Measurements from ENCODE around the gene CD84. TPM values are rescaled to one million over a fixed set of nuclear protein-coding genes. Genes with fewer than 3 reads are reported as not detected.

CD84 gene
- total RNA-seq, 2 experiments from 2014 or later = 22.2 to 23.4 TPM

- Histone ChIP-seq H3K9me2 (ENCODE audit: insufficient read depth, low read length) (no peaks in the 10 kb centered on the region), H4K20me1 (ENCODE audit: insufficient read depth, low read length) (no peaks in the 10 kb centered on the region), H3K4me2 (ENCODE audit: low read length) (peak overlapping the region; percentile 48), H3K79me2 (ENCODE audit: insufficient read depth, low read depth, low read length) (no peaks in the 10 kb centered on the region), H3K27ac (ENCODE audit: low read depth, low read length, poor library complexity, severe bottlenecking) (peak overlapping the region; percentile 55), H2AFZ (ENCODE audit: low read length) (peak overlapping the region; percentile 66), H3K36me3 (ENCODE audit: insufficient read depth, low read length) (peaks cover 7% of the 10 kb centered on the region; the same call in 1 of the 2 replicates), H3K4me3 (ENCODE audit: low read depth, low read length, poor library complexity, severe bottlenecking) (no peak overlapping the region), H3K4me1 (ENCODE audit: insufficient read depth, low read length, poor library complexity, severe bottlenecking) (peaks cover 60% of the 10 kb centered on the region), H3K9me3 (ENCODE audit: low read length) (peaks cover 27% of the 10 kb centered on the region; the same call in 1 of the 2 replicates)
- BruUV-seq (replicated peaks) = no TSS peak
- TF ChIP-seq, protein P1, sequence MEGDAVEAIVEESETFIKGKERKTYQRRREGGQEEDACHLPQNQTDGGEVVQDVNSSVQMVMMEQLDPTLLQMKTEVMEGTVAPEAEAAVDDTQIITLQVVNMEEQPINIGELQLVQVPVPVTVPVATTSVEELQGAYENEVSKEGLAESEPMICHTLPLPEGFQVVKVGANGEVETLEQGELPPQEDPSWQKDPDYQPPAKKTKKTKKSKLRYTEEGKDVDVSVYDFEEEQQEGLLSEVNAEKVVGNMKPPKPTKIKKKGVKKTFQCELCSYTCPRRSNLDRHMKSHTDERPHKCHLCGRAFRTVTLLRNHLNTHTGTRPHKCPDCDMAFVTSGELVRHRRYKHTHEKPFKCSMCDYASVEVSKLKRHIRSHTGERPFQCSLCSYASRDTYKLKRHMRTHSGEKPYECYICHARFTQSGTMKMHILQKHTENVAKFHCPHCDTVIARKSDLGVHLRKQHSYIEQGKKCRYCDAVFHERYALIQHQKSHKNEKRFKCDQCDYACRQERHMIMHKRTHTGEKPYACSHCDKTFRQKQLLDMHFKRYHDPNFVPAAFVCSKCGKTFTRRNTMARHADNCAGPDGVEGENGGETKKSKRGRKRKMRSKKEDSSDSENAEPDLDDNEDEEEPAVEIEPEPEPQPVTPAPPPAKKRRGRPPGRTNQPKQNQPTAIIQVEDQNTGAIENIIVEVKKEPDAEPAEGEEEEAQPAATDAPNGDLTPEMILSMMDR (conservative IDR thresholded peaks at IDR 0.05; ENCODE audit: low read length) = peak; percentile 98
- no peak for TF ChIP-seq EZH2phosphoT487 (IDR thresholded peaks at IDR 0.05; ENCODE audit: borderline replicate concordance, low read depth, low read length)
- CTCF ChIA-PET (ENCODE audit: unreplicated experiment) = interaction anchor here (0.5 to 2.7 kb wide), 8 partner anchors 12 to 499 kb away, joined by 3 to 9 read pairs (median 4); no protein-coding TSS in a partner anchor
- intact Hi-C loops (cut with micrococcal nuclease; ENCODE audit: unreplicated experiment) = loop anchor here (1.0 to 5.0 kb wide), 7 partner anchors 57 to 405 kb away; partner anchors contain the start of genes COPA and NCSTN
- peak; percentile 93 for DNase-seq (ENCODE audit: low spot score)
- POLR2A ChIA-PET = interaction anchor here (0.5 to 1.5 kb wide), 5 partner anchors 15 to 177 kb away, joined by 3 to 6 read pairs (median 3); partner anchors contain the start of gene SLAMF6
These were observed 27.8 kb upstream of the CD84 start for GRCh38 chr1:160607011-160607671.

- Histone ChIP-seq H2AFZ (ENCODE audit: low read length) (peak overlapping the region; percentile 66), H3K4me1 (ENCODE audit: insufficient read depth, low read length, poor library complexity, severe bottlenecking) (peaks cover 60% of the 10 kb centered on the region), H4K20me1 (ENCODE audit: insufficient read depth, low read length) (no peaks in the 10 kb centered on the region), H3K4me2 (ENCODE audit: low read length) (peak overlapping the region; percentile 48), H3K27ac (ENCODE audit: low read depth, low read length, poor library complexity, severe bottlenecking) (peak overlapping the region; percentile 55), H3K4me3 (ENCODE audit: low read depth, low read length, poor library complexity, severe bottlenecking) (no peak overlapping the region), H3K36me3 (ENCODE audit: insufficient read depth, low read length) (peaks cover 7% of the 10 kb centered on the region; the same call in 1 of the 2 replicates), H3K9me2 (ENCODE audit: insufficient read depth, low read length) (no peaks in the 10 kb centered on the region), H3K79me2 (ENCODE audit: insufficient read depth, low read depth, low read length) (no peaks in the 10 kb centered on the region), H3K9me3 (ENCODE audit: low read length) (peaks cover 27% of the 10 kb centered on the region; the same call in 1 of the 2 replicates)
- TF ChIP-seq, protein P1 (conservative IDR thresholded peaks at IDR 0.05; ENCODE audit: low read length) = no peak
- intact Hi-C loops (cut with micrococcal nuclease; ENCODE audit: unreplicated experiment) = loop anchor here (1.0 to 5.0 kb wide), 7 partner anchors 56 to 404 kb away; partner anchors contain the start of genes COPA and NCSTN
- BruUV-seq (replicated peaks) = no TSS peak
- ChIA-PET POLR2A (interaction anchor here (0.5 to 1.5 kb wide), 5 partner anchors 15 to 177 kb away, joined by 3 to 6 read pairs (median 3); partner anchors contain the start of gene SLAMF6), CTCF (ENCODE audit: unreplicated experiment) (interaction anchor here (0.5 to 1.5 kb wide), 6 partner anchors 68 to 499 kb away, joined by 3 to 5 read pairs (median 4); no protein-coding TSS in a partner anchor)
- no peak for DNase-seq (ENCODE audit: low spot score)
These were observed 27.3 kb upstream of the CD84 start for GRCh38 chr1:160606611-160607010.

Measured in OCI-LY7 (cell line).